A549 (cell line): ENCODE results near the gene SLC35D1. TPM values are rescaled to one million over a fixed set of nuclear protein-coding genes. Genes with fewer than 3 reads are reported as not detected.

ENCODE experiments used
- ATAC-seq, 2 experiments: fragments of 200-7000 bp in 1 of 2; fragments of >200 bp in 1 of 2; cut with Nextera tagmentation in 1 of 2; cut with Tn5 transposase in 1 of 2; 3 replicates each; pipeline versions ENCODE4 v1.8.0 to v1.9.1; 2018 to 2020; ENCODE audit warnings: mild to moderate bottlenecking in 1 of 2, moderate library complexity in 1 of 2
- CTCF ChIA-PET: fragments of 300-600 bp; sonication (Branson Sonifier 250); formaldehyde crosslinking; extraction: SDS; loops from one replicate; lab custom pipeline; 2021; ENCODE audit warnings: antibody characterized with exemption, inconsistent platforms; lab: Yijun Ruan, JAX
- POLR2A ChIA-PET: fragments of 350-600 bp; formaldehyde crosslinking; extraction: SDS; loops from one replicate; lab custom pipeline; 2021; ENCODE audit warnings: antibody characterized with exemption, inconsistent platforms; lab: Yijun Ruan, JAX
- DNase-seq, 2 experiments: peaks; one replicate each; pipeline versions ENCODE4 v3.0.0 to v3.0.0-alpha.2; 2011 to 2016; ENCODE audit warnings: low read depth in 1 of 2, low spot score in 1 of 2
- FAIRE-seq: peaks from 2 replicates; lab custom pipeline; 2011; peaks lifted over from hg19 to GRCh38; lab: Jason Lieb, UNC
- H3K27ac ChIP-seq, 2 experiments: fragments of >200 bp; sonication (Bioruptor Twin); formaldehyde crosslinking; 3 replicates each; pipeline ENCODE4 v1.5.1; 2016 to 2017
- H3K4me1 ChIP-seq: fragments of >200 bp; sonication (Bioruptor Twin); formaldehyde crosslinking; 3 replicates; pipeline ENCODE4 v1.6.1; 2016
- H3K4me2 ChIP-seq: fragments of >200 bp; sonication (Bioruptor Twin); formaldehyde crosslinking; 3 replicates; pipeline ENCODE4 v1.6.1; 2016
- H3K4me3 ChIP-seq: fragments of >200 bp; sonication (Bioruptor Twin); formaldehyde crosslinking; 3 replicates; pipeline ENCODE4 v1.5.1; 2016
- H3K9me3 ChIP-seq: fragments of >200 bp; sonication (Bioruptor Twin); formaldehyde crosslinking; 3 replicates; pipeline ENCODE4 v1.6.1; 2016
- BCL3 ChIP-seq: fragments of >200 bp; sonication (Bioruptor Twin); formaldehyde crosslinking; IDR thresholded peaks from 3 replicates; pipeline ENCODE4 v1.6.1; 2016
- CBX8 ChIP-seq: fragments of 200-600 bp; sonication (generic); IDR thresholded peaks from 2 replicates; pipeline ENCODE4 v1.6.1; 2016
- CEBPB ChIP-seq, 2 experiments: fragments of >200 bp in 1 of 2; sonication (Bioruptor Twin) in 1 of 2; formaldehyde crosslinking in 1 of 2; IDR thresholded peaks; 2 replicates each; pipeline ENCODE4 v1.6.1; 2012 to 2016
- CHD2 ChIP-seq: fragments of 150-350 bp; IDR thresholded peaks from 2 replicates; pipeline ENCODE4 v1.6.1; 2014; ENCODE audit warnings: low read length; ENCODE audit not compliant: partially characterized antibody
- CHD4 ChIP-seq: fragments of 200-600 bp; sonication (generic); IDR thresholded peaks from 2 replicates; pipeline ENCODE4 v1.6.1; 2016; ENCODE audit warnings: antibody characterized with exemption, mild to moderate bottlenecking, borderline replicate concordance
- ESRRA ChIP-seq: fragments of 150-350 bp; IDR thresholded peaks from 2 replicates; pipeline ENCODE4 v1.6.1; 2014; ENCODE audit warnings: mild to moderate bottlenecking, low read length, borderline replicate concordance
- JUNB ChIP-seq: fragments of >200 bp; sonication (Bioruptor Twin); formaldehyde crosslinking; IDR thresholded peaks from 2 replicates; pipeline ENCODE4 v1.6.1; 2016
- KDM1A ChIP-seq: fragments of 200-600 bp; sonication (generic); IDR thresholded peaks from 2 replicates; pipeline ENCODE4 v1.6.1; 2016; ENCODE audit warnings: low read depth, mild to moderate bottlenecking
- MAX ChIP-seq: IDR thresholded peaks from 2 replicates; pipeline ENCODE4 v1.6.1; 2012
- MAZ ChIP-seq: fragments of 150-350 bp; IDR thresholded peaks from 2 replicates; pipeline ENCODE4 v1.6.1; 2014; ENCODE audit warnings: antibody characterized with exemption, low read depth, low read length, borderline replicate concordance
- MYC ChIP-seq: IDR thresholded peaks from 2 replicates; pipeline ENCODE4 v1.6.1; 2012; ENCODE audit warnings: mild to moderate bottlenecking, inconsistent platforms, low read length, improper control_type of control experiment, borderline replicate concordance
- NPAS2 ChIP-seq: fragments of 250-450 bp; sonication (Bioruptor Pico); IDR thresholded peaks from 2 replicates; pipeline ENCODE4 v1.8.0; 2022; ENCODE audit warnings: mild to moderate bottlenecking, moderate library complexity, borderline replicate concordance
- PBX3 ChIP-seq: IDR thresholded peaks from 2 replicates; pipeline ENCODE4 v1.6.1; 2012
- REST ChIP-seq: fragments of 200-600 bp; sonication (generic); IDR thresholded peaks from 2 replicates; pipeline ENCODE4 v1.6.1; 2016; ENCODE audit warnings: antibody characterized with exemption, mild to moderate bottlenecking, moderate library complexity
- TP53 ChIP-seq: fragments of 250-450 bp; sonication (Bioruptor Pico); IDR thresholded peaks from 2 replicates; pipeline ENCODE4 v1.5.0; 2021; ENCODE audit warnings: mild to moderate bottlenecking, moderate library complexity
- ZSCAN20 ChIP-seq: fragments of 250-450 bp; sonication (Bioruptor Pico); IDR thresholded peaks from 2 replicates; pipeline ENCODE4 v1.8.0; 2022; ENCODE audit warnings: mild to moderate bottlenecking, moderate library complexity
- WGBS: methylation state at CpG from one replicate; pipeline ENCODE4 v1.1.6; 2017; ENCODE audit errors: missing lambda C conversion rate; 5-methylcytosine and 5-hydroxymethylcytosine counted together
- polyA plus RNA-seq, 4 experiments: library from polyadenylated mRNA; depleted of rRNA in 3 of 4; stranded (reverse); fragments of >200 nt; fragmentation: RNase III in 1 of 4; extraction: RNeasy Plus Mini Kit Qiagen cat#74134 plus additional on column Dnase treatment in 1 of 4; gene quantifications; 2 replicates in 3 of 4; 3 replicates in 1 of 4; pipeline ENCODE4 v1.2.3, GENCODE V29; 2011 to 2017
- TF ChIP-seq, protein P1 (sequence below): fragments of >200 bp; sonication (Bioruptor Twin); formaldehyde crosslinking; IDR thresholded peaks from 2 replicates; pipeline ENCODE4 v1.6.1; 2016

SLC35D1 gene
- polyA plus RNA-seq, 2 of the 4 experiments (the other 2 are of a cell fraction) = 5.2 to 12.9 TPM

DNA sequence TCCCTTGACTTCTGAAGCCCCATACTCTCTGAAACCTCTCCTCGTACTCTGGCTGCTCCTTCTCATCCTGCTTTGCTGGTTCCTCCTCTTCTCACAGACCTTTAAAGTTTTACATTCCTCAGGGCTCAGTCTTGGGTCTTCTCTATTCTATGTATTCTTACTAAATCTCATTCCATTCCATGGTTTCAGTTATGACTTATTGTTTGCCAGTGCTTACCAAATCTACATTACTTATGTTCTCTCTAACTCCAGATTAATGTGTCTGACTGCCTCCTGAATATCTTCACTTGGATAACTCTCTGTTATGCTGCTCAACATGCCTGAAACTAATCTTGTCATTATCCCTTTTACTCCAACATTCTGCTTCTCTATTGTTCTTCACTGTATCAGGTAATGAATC is 5.4 kb upstream of the SLC35D1 start (continued):
- TF ChIP-seq REST = no peak

- Histone ChIP-seq H3K4me1 (peaks cover 19% of the 10 kb centered on the region), H3K9me3 (no peaks in the 10 kb centered on the region), H3K27ac (no peak overlapping the region), H3K4me3 (no peak overlapping the region), H3K4me2 (no peak overlapping the region)
- ATAC-seq (no peak), DNase-seq (no peak), FAIRE-seq (no peak)
- WGBS = 33% methylated on average over 3 of the region's 3 CpGs
- ChIA-PET POLR2A (no interaction called here), CTCF (interaction anchor here (1.0 to 1.5 kb wide), 2 partner anchors 16 to 154 kb away, joined by 3 read pairs; no protein-coding TSS in a partner anchor)
- no peak for TF ChIP-seq CHD2
- no peak for TF ChIP-seq PBX3
- TF ChIP-seq ZSCAN20 (CRISPR knock-in tag) = no peak
- no peak for TF ChIP-seq CEBPB (IDR thresholded peaks at IDR 0.05)
- no peak for TF ChIP-seq KDM1A
- TF ChIP-seq MAZ = no peak
- no peak for TF ChIP-seq MYC
- no peak for TF ChIP-seq NPAS2 (CRISPR knock-in tag)
- TF ChIP-seq, protein P1, sequence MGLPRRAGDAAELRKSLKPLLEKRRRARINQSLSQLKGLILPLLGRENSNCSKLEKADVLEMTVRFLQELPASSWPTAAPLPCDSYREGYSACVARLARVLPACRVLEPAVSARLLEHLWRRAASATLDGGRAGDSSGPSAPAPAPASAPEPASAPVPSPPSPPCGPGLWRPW = no peak
- no peak for TF ChIP-seq JUNB
- TF ChIP-seq CHD4 = no peak
- TF ChIP-seq MAX = no peak
- TF ChIP-seq ESRRA = no peak
These were observed 4.8 kb upstream of the SLC35D1 start for GRCh38 chr1:67058761-67059160.

- DNase-seq (no peak), ATAC-seq (no peak), FAIRE-seq (no peak)
- no peak overlapping the region for H3K4me3 ChIP-seq
- H3K4me2 ChIP-seq = no peak overlapping the region
- no peaks in the 10 kb centered on the region for H3K9me3 ChIP-seq
- peaks cover 19% of the 10 kb centered on the region for H3K4me1 ChIP-seq
- no peak overlapping the region for H3K27ac ChIP-seq
- CTCF ChIA-PET = interaction anchor here (1.0 to 1.5 kb wide), 2 partner anchors 16 to 154 kb away, joined by 3 read pairs; no protein-coding TSS in a partner anchor
- POLR2A ChIA-PET = no interaction called here
- TF ChIP-seq TP53 (CRISPR knock-in tag) = no peak
- TF ChIP-seq BCL3 = no peak
- TF ChIP-seq CBX8 = no peak
- 100% methylated on average over 1 of the region's 1 CpG for WGBS
These were observed 4.3 kb upstream of the SLC35D1 start for GRCh38 chr1:67058242-67058641.
